GM20000 (cell line): ENCODE measurements around the gene LHCGR.

Experiments
- DNase-seq: peaks from one replicate; pipeline ENCODE4 v3.0.0; 2012; ENCODE audit warnings: low spot score
- TF ChIP-seq, protein P1 (sequence below): IDR thresholded peaks from 2 replicates; pipeline ENCODE4 v1.5.1; 2012; ENCODE audit warnings: mild to moderate bottlenecking, control low read depth; ENCODE audit errors: extremely low read depth, missing control alignments

LHCGR gene

DNA sequence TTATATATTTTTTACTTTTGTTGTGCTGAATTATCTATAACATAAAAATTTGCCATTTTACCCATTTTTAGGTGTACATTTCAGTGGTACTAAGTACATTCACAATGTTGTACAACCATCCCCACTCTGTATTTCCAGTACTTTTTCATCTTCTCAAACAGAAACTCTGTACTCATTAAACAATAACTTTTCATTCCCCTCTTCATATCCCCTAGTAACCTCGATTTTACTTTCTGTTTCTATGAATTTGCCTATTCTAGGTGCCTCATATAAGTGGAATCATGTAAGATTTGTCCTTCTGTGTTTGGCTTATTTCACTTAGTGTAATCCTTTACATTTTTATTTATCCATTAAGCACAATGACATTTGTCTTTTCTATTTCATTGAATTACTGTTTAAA is 86.5 kb downstream of the LHCGR start:
- DNase-seq: no peak
- TF ChIP-seq, protein P1, sequence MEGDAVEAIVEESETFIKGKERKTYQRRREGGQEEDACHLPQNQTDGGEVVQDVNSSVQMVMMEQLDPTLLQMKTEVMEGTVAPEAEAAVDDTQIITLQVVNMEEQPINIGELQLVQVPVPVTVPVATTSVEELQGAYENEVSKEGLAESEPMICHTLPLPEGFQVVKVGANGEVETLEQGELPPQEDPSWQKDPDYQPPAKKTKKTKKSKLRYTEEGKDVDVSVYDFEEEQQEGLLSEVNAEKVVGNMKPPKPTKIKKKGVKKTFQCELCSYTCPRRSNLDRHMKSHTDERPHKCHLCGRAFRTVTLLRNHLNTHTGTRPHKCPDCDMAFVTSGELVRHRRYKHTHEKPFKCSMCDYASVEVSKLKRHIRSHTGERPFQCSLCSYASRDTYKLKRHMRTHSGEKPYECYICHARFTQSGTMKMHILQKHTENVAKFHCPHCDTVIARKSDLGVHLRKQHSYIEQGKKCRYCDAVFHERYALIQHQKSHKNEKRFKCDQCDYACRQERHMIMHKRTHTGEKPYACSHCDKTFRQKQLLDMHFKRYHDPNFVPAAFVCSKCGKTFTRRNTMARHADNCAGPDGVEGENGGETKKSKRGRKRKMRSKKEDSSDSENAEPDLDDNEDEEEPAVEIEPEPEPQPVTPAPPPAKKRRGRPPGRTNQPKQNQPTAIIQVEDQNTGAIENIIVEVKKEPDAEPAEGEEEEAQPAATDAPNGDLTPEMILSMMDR: no peak

DNA sequence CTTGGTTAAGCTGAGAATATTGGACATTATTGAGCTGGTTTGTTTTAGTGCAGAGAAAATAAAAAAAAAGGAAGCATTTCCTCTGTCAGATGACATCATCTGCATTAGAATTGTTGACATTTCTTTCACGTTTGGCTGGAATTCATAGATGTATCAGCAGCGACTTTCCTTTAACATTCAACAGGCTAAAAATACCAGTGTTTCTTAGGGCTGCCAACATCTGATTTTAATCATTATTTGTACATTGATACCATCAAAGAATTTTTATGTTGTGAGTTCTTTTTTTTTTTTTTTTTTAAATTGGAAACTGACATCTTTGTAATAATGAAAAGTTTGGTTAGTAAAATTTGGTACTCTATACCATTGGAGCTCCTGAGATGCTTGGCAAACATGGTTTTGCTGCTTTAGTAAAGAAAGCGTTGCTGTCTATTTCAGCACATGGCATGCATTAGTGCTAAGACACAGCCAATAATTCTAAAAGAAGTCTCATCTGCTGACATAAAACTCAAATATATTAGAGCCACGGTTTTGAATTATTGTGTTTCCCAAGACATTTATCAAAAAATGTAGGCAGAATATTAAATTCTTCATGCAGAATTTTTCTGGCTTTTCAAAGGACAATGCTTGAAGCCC is 104.2 kb downstream of the LHCGR start:
- no peak for DNase-seq
- TF ChIP-seq, protein P1: no peak

DNA sequence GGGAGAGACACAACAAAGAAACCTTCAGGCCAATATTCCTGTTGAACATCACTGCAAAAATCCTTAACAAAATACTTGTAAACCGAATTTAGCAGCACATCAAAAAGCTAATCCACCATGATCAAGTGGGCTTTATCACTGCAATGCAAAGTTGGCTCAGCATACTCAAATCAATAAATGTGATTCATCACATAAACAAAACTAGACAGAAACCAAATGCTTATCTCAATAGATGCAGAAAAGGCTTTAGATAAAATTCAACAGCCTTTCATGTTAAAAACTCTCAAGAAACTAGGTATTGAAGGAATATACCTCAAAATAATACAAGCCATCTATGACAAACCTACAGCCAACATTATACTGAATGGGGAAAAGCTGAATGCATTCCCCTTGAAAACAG is 117.3 kb downstream of the LHCGR start:
- TF ChIP-seq, protein P1: no peak
- no peak for DNase-seq
